GM13977 (cell line): Measurements from ENCODE around the gene A3GALT2.

Source experiments
- DNase-seq: peaks from one replicate; pipeline ENCODE4 v3.0.0; 2012; ENCODE audit warnings: low spot score
- in situ Hi-C: fragments of 300-500 bp; cut with MboI; formaldehyde crosslinking; loops from one replicate; pipeline ENCODE4 v1.12.0; 2022; ENCODE audit warnings: low sequenced_read_pairs, low pct_unique_long_range_greater_than_20kb, mixed read lengths, inconsistent platforms; ENCODE audit not compliant: unreplicated experiment
- TF ChIP-seq, protein P1 (sequence below): IDR thresholded peaks from 2 replicates; pipeline ENCODE4 v1.5.1; 2012; ENCODE audit warnings: mild to moderate bottlenecking, control low read depth; ENCODE audit not compliant: insufficient read depth; ENCODE audit errors: extremely low read depth, missing control alignments

Gene A3GALT2

GRCh38 chr1:33297911-33298622, 22.8 kb downstream of the A3GALT2 start:
- TF ChIP-seq, protein P1, sequence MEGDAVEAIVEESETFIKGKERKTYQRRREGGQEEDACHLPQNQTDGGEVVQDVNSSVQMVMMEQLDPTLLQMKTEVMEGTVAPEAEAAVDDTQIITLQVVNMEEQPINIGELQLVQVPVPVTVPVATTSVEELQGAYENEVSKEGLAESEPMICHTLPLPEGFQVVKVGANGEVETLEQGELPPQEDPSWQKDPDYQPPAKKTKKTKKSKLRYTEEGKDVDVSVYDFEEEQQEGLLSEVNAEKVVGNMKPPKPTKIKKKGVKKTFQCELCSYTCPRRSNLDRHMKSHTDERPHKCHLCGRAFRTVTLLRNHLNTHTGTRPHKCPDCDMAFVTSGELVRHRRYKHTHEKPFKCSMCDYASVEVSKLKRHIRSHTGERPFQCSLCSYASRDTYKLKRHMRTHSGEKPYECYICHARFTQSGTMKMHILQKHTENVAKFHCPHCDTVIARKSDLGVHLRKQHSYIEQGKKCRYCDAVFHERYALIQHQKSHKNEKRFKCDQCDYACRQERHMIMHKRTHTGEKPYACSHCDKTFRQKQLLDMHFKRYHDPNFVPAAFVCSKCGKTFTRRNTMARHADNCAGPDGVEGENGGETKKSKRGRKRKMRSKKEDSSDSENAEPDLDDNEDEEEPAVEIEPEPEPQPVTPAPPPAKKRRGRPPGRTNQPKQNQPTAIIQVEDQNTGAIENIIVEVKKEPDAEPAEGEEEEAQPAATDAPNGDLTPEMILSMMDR = no peak
- in situ Hi-C loops = loop anchor here (10.0 kb wide), 1 partner anchor 177 kb away; the partner anchor contains the start of gene ZSCAN20
- DNase-seq = no peak

DNA sequence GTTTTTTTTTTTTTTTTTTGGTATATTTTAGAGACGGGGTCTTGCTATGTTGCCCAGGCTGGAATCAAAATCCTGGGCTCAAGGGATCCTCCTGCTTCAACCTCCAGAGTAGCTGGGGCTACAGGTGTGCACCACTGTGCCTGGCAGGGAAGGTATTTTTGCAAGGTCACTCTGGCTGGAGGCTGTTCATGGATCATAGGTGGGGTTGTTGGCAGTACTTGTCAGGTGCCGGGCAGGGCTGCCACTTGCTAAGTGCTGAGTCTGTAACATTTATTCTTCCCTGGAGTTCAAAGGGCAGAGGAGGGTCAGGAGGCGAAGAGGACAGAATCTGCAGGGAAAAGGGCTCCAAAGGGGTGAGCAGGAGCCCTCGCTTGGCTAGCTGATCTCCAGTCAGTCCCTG, 24.1 kb downstream of the A3GALT2 start:
- in situ Hi-C loops = loop anchor here (10.0 kb wide), 1 partner anchor 178 kb away; the partner anchor contains the start of gene ZSCAN20
- TF ChIP-seq, protein P1 = no peak
- DNase-seq = no peak

- TF ChIP-seq, protein P1 = no peak
- no peak for DNase-seq
- in situ Hi-C loops = loop anchor here (10.0 kb wide), 1 partner anchor 179 kb away; the partner anchor contains the start of gene ZSCAN20
Measured at GRCh38 chr1:33296082-33296458, 24.8 kb downstream of the A3GALT2 start.

GRCh38 chr1:33295450-33296081, 25.3 kb downstream of the A3GALT2 start:
- TF ChIP-seq, protein P1 = peak; percentile 94
- DNase-seq = peak; percentile 92
- in situ Hi-C loops = loop anchor here (10.0 kb wide), 1 partner anchor 179 kb away; the partner anchor contains the start of gene ZSCAN20

DNA sequence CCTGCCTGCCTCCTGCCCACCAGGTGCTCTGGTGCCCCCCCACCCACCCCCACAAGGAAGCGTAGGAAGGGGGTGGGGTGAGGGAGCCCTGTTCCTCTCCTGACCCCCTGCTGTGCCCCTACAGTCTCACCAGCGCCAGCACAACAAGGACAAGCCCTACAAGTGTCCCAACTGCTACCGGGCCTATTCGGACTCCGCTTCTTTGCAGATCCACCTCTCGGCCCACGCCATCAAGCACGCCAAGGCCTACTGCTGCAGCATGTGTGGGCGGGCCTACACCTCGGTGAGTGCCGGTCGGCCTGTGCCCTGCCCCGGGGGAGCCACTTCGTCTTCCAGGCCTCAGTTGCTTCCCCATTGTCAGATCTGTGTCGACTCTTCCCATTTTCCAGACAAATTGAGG, 25.9 kb downstream of the A3GALT2 start:
- TF ChIP-seq, protein P1 = no peak
- in situ Hi-C loops = loop anchor here (10.0 kb wide), 1 partner anchor 180 kb away; the partner anchor contains the start of gene ZSCAN20
- DNase-seq = no peak

DNA sequence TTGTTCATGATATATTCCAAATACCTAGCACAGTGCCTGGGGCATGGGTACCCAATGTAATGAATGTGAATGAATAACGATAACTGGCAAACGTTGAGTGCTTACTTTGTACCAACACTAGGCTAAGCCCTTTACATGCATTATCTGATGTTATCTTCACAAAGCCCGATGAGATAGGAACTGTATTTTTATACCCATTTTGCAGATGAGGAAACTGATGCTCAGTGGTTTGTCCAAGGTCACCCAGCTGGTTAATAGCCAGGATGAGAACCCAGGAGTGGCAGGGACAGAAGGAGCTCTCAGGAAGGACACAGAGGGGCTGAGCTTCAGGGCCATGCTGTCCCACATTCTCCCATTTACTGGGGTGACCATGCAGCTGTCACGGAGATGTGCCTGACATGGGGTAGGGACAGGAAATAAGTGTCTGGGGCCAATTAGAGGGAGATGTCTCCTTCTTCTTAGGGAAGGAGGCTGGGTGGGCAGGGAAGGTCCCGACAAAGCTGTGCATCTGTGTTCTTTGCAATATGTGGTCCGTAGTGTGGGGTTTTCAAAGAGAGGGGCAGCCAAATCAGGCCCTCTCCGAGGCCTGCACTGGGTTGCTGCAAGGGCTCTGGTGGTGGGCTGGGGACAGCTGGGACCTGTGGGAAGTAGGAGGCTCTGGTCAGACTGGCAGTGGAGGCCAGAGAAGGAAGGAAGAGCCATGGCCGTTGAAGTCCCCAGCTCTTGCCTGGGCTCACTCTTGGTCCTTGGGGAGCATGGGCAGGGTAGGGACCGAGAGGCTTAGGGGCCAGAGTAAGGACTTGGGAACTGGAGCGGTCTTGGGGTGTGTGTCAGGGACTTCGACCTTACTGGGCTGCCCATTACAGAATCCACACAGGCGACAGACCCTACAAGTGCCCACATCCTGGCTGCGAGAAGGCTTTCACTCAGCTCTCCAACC, 26.6 kb downstream of the A3GALT2 start:
- in situ Hi-C loops = loop anchor here (10.0 kb wide), 1 partner anchor 180 kb away; the partner anchor contains the start of gene ZSCAN20
- no peak for DNase-seq
- TF ChIP-seq, protein P1 = no peak
